HEK293 (cell line): ENCODE results near the gene USP27X.

ENCODE experiments used
- CTCF ChIA-PET: fragments of 350-600 bp; formaldehyde crosslinking; extraction: SDS; loops from one replicate; lab custom pipeline; 2021; ENCODE audit warnings: antibody characterized with exemption; lab: Yijun Ruan, JAX
- POLR2A ChIA-PET: fragments of 300-600 bp; formaldehyde crosslinking; extraction: SDS; loops from one replicate; lab custom pipeline; 2020; ENCODE audit warnings: antibody characterized with exemption, inconsistent platforms; lab: Yijun Ruan, JAX
- H3K27ac ChIP-seq: fragments of 200-500 bp; sonication (Bioruptor generic); 2 replicates; pipeline ENCODE4 v1.5.1; 2014; ENCODE audit warnings: low read depth, low read length, control low read depth, inconsistent platforms; ENCODE audit errors: extremely low read depth
- H3K36me3 ChIP-seq, 2 experiments: fragments of 200-500 bp in 1 of 2; sonication (Bioruptor generic) in 1 of 2; 1 replicate in 1 of 2; 2 replicates in 1 of 2; pipeline ENCODE4 v1.5.1; 2014 to 2017; ENCODE audit warnings: inconsistent platforms in 2 of 2, low read length in 2 of 2; ENCODE audit not compliant: control insufficient read depth in 2 of 2, insufficient read depth in 1 of 2
- H3K4me1 ChIP-seq: fragments of 200-500 bp; sonication (Bioruptor generic); 2 replicates; pipeline ENCODE4 v1.5.1; 2014; ENCODE audit warnings: mild to moderate bottlenecking, low read length, inconsistent platforms; ENCODE audit not compliant: control insufficient read depth, insufficient read depth
- H3K4me3 ChIP-seq: 2 replicates; pipeline ENCODE4 v1.5.1; 2011; ENCODE audit warnings: low read depth, mild to moderate bottlenecking, control low read depth, low read length, moderate library complexity
- H3K9me3 ChIP-seq: fragments of 200-500 bp; sonication (Bioruptor generic); 2 replicates; pipeline ENCODE4 v1.5.1; 2014; ENCODE audit warnings: low read depth, low read length, inconsistent platforms; ENCODE audit not compliant: control insufficient read depth, insufficient read depth
- BCL6B ChIP-seq: fragments of 450-650 bp; formaldehyde crosslinking; IDR thresholded peaks from 2 replicates; pipeline ENCODE4 v1.5.1; 2017; ENCODE audit warnings: missing biosample characterization, missing genetic modification characterization
- CTCF ChIP-seq: fragments of 450-650 bp; formaldehyde crosslinking; IDR thresholded peaks from 2 replicates; pipeline ENCODE4 v1.5.1; 2016; ENCODE audit warnings: missing biosample characterization, missing genetic modification characterization
- EGR2 ChIP-seq: fragments of 450-650 bp; formaldehyde crosslinking; IDR thresholded peaks from 2 replicates; pipeline ENCODE4 v1.5.1; 2016; ENCODE audit warnings: low read depth, missing biosample characterization, missing genetic modification characterization
- GLIS2 ChIP-seq: fragments of 450-650 bp; formaldehyde crosslinking; IDR thresholded peaks from 2 replicates; pipeline ENCODE4 v1.5.1; 2016; ENCODE audit warnings: missing biosample characterization, missing genetic modification characterization
- HOXC10 ChIP-seq: sonication (generic); formaldehyde crosslinking; IDR thresholded peaks from 2 replicates; pipeline ENCODE4 v1.8.1; 2023; ENCODE audit warnings: mild to moderate bottlenecking, missing genetic modification reagents
- KLF1 ChIP-seq: fragments of 450-650 bp; formaldehyde crosslinking; IDR thresholded peaks from 2 replicates; pipeline ENCODE4 v1.5.1; 2016; ENCODE audit warnings: missing biosample characterization, missing genetic modification characterization
- KLF10 ChIP-seq: fragments of 450-650 bp; IDR thresholded peaks from 2 replicates; pipeline ENCODE4 v1.5.1; 2018; ENCODE audit warnings: missing biosample characterization, mild to moderate bottlenecking, missing genetic modification characterization
- KLF8 ChIP-seq: fragments of 450-650 bp; formaldehyde crosslinking; IDR thresholded peaks from 2 replicates; pipeline ENCODE4 v1.5.1; 2016; ENCODE audit warnings: missing biosample characterization, missing genetic modification characterization
- ZBTB11 ChIP-seq: fragments of 450-650 bp; formaldehyde crosslinking; conservative IDR thresholded peaks from 2 replicates; pipeline ENCODE4 v1.5.1; 2016; ENCODE audit warnings: low read depth, missing biosample characterization, missing genetic modification characterization
- ZBTB17 ChIP-seq: fragments of 450-650 bp; formaldehyde crosslinking; IDR thresholded peaks from 2 replicates; pipeline ENCODE4 v1.5.1; 2016; ENCODE audit warnings: missing biosample characterization, missing genetic modification characterization
- ZBTB20 ChIP-seq: fragments of 450-650 bp; formaldehyde crosslinking; IDR thresholded peaks from 2 replicates; pipeline ENCODE4 v1.5.1; 2016; ENCODE audit warnings: missing biosample characterization, missing genetic modification characterization
- ZBTB26 ChIP-seq: fragments of 450-650 bp; formaldehyde crosslinking; optimal IDR thresholded peaks from 2 replicates; pipeline ENCODE3; 2016; ENCODE audit warnings: missing biosample characterization, mild to moderate bottlenecking, missing genetic modification characterization
- ZNF16 ChIP-seq: fragments of 450-650 bp; formaldehyde crosslinking; IDR thresholded peaks from 2 replicates; pipeline ENCODE4 v1.5.1; 2016; ENCODE audit warnings: low read depth, missing biosample characterization, missing genetic modification characterization
- ZNF335 ChIP-seq: fragments of 450-650 bp; formaldehyde crosslinking; conservative IDR thresholded peaks from 2 replicates; pipeline ENCODE4 v1.5.1; 2016; ENCODE audit warnings: missing biosample characterization, missing genetic modification characterization
- ZNF366 ChIP-seq: fragments of 450-650 bp; formaldehyde crosslinking; conservative IDR thresholded peaks from 2 replicates; pipeline ENCODE4 v1.5.1; 2016; ENCODE audit warnings: missing biosample characterization, missing genetic modification characterization
- ZNF398 ChIP-seq: fragments of 450-650 bp; formaldehyde crosslinking; IDR thresholded peaks from 2 replicates; pipeline ENCODE4 v1.5.1; 2017; ENCODE audit warnings: missing biosample characterization, missing genetic modification characterization
- ZNF433 ChIP-seq: fragments of 450-650 bp; formaldehyde crosslinking; IDR thresholded peaks from 2 replicates; pipeline ENCODE4 v1.5.1; 2016; ENCODE audit warnings: missing biosample characterization, missing genetic modification characterization, low read depth
- ZNF654 ChIP-seq: fragments of 450-650 bp; formaldehyde crosslinking; IDR thresholded peaks from 2 replicates; pipeline ENCODE4 v1.5.1; 2016; ENCODE audit warnings: low read depth, missing biosample characterization, missing genetic modification characterization
- ZNF664 ChIP-seq: fragments of 450-650 bp; formaldehyde crosslinking; IDR thresholded peaks from 2 replicates; pipeline ENCODE4 v1.5.1; 2016; ENCODE audit warnings: missing biosample characterization, missing genetic modification characterization
- ZNF76 ChIP-seq: fragments of 450-650 bp; formaldehyde crosslinking; IDR thresholded peaks from 2 replicates; pipeline ENCODE4; 2016; ENCODE audit warnings: low read depth, missing biosample characterization, missing genetic modification characterization, borderline replicate concordance
- ZNF777 ChIP-seq: fragments of 450-650 bp; formaldehyde crosslinking; IDR thresholded peaks from 2 replicates; pipeline ENCODE4 v1.5.1; 2017; ENCODE audit warnings: missing biosample characterization, missing genetic modification characterization, borderline replicate concordance
- ZNF792 ChIP-seq: fragments of 450-650 bp; formaldehyde crosslinking; IDR thresholded peaks from 2 replicates; pipeline ENCODE4 v1.5.1; 2016; ENCODE audit warnings: missing biosample characterization, missing genetic modification characterization
- ZXDB ChIP-seq: fragments of 450-650 bp; formaldehyde crosslinking; IDR thresholded peaks from 2 replicates; pipeline ENCODE4 v1.5.1; 2016; ENCODE audit warnings: missing biosample characterization, missing genetic modification characterization

Gene USP27X

GRCh38 chrX:49878834-49879655 is at the start of gene USP27X (continued):
- TF ChIP-seq ZNF76 (tag by site-specific recombination) (peak; percentile 60; the same call in 1 of the 2 replicates), ZNF335 (tag by site-specific recombination) (peak; percentile 89), HOXC10 (CRISPR knock-in tag) (no peak), ZNF16 (tag by site-specific recombination) (no peak), KLF8 (tag by site-specific recombination) (peak; percentile 73; the same call in 1 of the 2 replicates), KLF10 (tag by site-specific recombination) (peak; percentile 53; the same call in 1 of the 2 replicates), CTCF (tag by site-specific recombination) (peak; percentile 55; the same call in 1 of the 2 replicates), ZBTB20 (tag by site-specific recombination) (peak; percentile 99), GLIS2 (peak; percentile 63), ZNF366 (tag by site-specific recombination) (peak; percentile 34; the same call in 1 of the 2 replicates), BCL6B (no peak), ZXDB (peak; percentile 28; the same call in 1 of the 2 replicates), ZNF777 (tag by site-specific recombination) (no peak), KLF1 (peak; percentile 47; the same call in 1 of the 2 replicates), EGR2 (peak; percentile 96), ZNF398 (tag by site-specific recombination) (peak; percentile 86), ZBTB17 (tag by site-specific recombination) (peak; percentile 40), ZBTB26 (tag by site-specific recombination) (peak; percentile 45)
- TF ChIP-seq, all 188 proteins: peak for 27

GRCh38 chrX:49838374-49838773 is 40.9 kb upstream of the USP27X start:
- H3K9me3 ChIP-seq = no peaks in the 10 kb centered on the region
- H3K4me1 ChIP-seq = no peaks in the 10 kb centered on the region
- no peaks in the 10 kb centered on the region for H3K36me3 ChIP-seq
- H3K4me3 ChIP-seq = no peak overlapping the region
- CTCF ChIA-PET = interaction anchor here (0.5 to 3.9 kb wide), 26 partner anchors 9 to 628 kb away, joined by 3 to 23 read pairs (median 3); partner anchors contain the start of genes CCNB3, CLCN5 and USP27X
- TF ChIP-seq ZNF654 (tag by site-specific recombination) (peak; percentile 65), ZNF792 (tag by site-specific recombination) (0 out of 2 replicates have a peak, but pooled peaks have one; percentile 60), ZBTB11 (tag by site-specific recombination) (no peak), ZNF664 (peak; percentile 75; the same call in 1 of the 2 replicates), ZNF433 (tag by site-specific recombination) (no peak)
- POLR2A ChIA-PET = no interaction called here
- H3K27ac ChIP-seq = no peak overlapping the region
